Measurements from ENCODE around the gene PRICKLE1. TPM values are rescaled to one million over a fixed set of nuclear protein-coding genes. Genes with fewer than 3 reads are reported as not detected.

The PRICKLE1 gene
- total RNA-seq, 1 donor from 2014 or later, result 18.8 TPM

DNA sequence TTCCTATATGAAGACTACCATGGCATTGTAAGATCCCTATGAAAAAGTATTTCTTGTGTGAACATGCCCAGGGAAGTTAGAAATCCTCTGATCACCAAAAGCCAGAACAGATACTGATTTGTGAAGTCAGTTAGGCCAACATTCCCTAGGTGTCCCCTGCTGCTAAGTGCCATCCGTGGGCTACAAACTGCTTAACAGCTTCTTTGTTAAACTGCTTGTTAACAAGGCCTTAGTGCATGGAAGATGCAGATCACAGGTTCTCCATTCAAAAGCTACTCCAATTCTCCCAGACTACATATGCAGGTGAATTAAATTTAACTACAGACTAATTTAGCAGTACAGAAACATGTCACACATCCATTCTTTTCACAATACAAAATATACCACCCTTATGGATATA lies 108.2 kb downstream of the PRICKLE1 start:
- Histone ChIP-seq H3K4me3 (peak overlapping the region; percentile 88), H3K27me3 (ENCODE audit: low read depth) (no peaks in the 10 kb centered on the region), H3K27ac (peak overlapping the region; percentile 86), H3K36me3 (no peaks in the 10 kb centered on the region), H3K4me1 (peaks cover 40% of the 10 kb centered on the region), H3K9me3 (no peaks in the 10 kb centered on the region)
- TF ChIP-seq CTCF (IDR thresholded peaks at IDR 0.05), result no peak
- intact Hi-C loops (cut with DNase I), result no loop called here
- DNase-seq (no peak), ATAC-seq (no peak)

DNA sequence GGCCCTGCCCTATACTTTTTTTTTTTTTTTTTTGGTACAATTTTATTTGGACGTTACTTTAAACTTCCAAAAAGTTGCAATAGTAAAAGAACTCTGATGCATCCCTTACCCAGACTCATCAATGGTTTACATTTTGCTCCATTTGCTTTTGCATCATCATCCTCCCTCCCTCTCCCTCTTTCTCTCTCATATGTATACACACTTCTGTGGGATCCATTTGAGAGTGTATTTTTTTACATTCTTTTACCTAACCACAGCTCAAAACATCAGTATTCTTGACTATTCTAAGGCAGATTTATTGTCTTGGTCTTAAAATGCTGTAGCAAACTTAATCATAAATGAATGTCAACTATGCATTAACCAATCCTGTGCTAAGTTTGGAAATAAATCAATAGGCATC lies 111.6 kb downstream of the PRICKLE1 start:
- TF ChIP-seq CTCF (IDR thresholded peaks at IDR 0.05), result no peak
- DNase-seq, result no peak
- intact Hi-C loops (cut with DNase I), result no loop called here
- no peaks in the 10 kb centered on the region for H3K27me3 ChIP-seq (ENCODE audit: low read depth)
- ATAC-seq, result no peak
- no peak overlapping the region for H3K4me3 ChIP-seq
- no peaks in the 10 kb centered on the region for H3K9me3 ChIP-seq
- no peak overlapping the region for H3K27ac ChIP-seq
- H3K36me3 ChIP-seq, result no peaks in the 10 kb centered on the region
- peaks cover 32% of the 10 kb centered on the region for H3K4me1 ChIP-seq

GRCh38 chr12:42475106-42475505 lies 114.4 kb downstream of the PRICKLE1 start:
- DNase-seq, result no peak
- Histone ChIP-seq H3K27me3 (ENCODE audit: low read depth) (no peaks in the 10 kb centered on the region), H3K9me3 (no peaks in the 10 kb centered on the region), H3K36me3 (peaks cover under 1% of the 10 kb centered on the region), H3K27ac (no peak overlapping the region), H3K4me1 (peaks cover 7% of the 10 kb centered on the region), H3K4me3 (no peak overlapping the region)
- no peak for TF ChIP-seq CTCF (IDR thresholded peaks at IDR 0.05)
- no peak for ATAC-seq
- intact Hi-C loops (cut with DNase I), result no loop called here

- ATAC-seq (no peak), DNase-seq (no peak)
- Histone ChIP-seq H3K27me3 (ENCODE audit: low read depth) (no peaks in the 10 kb centered on the region), H3K36me3 (peaks cover 8% of the 10 kb centered on the region), H3K27ac (no peak overlapping the region), H3K4me1 (peaks cover 8% of the 10 kb centered on the region), H3K9me3 (no peaks in the 10 kb centered on the region), H3K4me3 (no peak overlapping the region)
- intact Hi-C loops (cut with DNase I), result no loop called here
- TF ChIP-seq CTCF (IDR thresholded peaks at IDR 0.05), result no peak
Measured at GRCh38 chr12:42474391-42474790, 115.2 kb downstream of the PRICKLE1 start.

DNA sequence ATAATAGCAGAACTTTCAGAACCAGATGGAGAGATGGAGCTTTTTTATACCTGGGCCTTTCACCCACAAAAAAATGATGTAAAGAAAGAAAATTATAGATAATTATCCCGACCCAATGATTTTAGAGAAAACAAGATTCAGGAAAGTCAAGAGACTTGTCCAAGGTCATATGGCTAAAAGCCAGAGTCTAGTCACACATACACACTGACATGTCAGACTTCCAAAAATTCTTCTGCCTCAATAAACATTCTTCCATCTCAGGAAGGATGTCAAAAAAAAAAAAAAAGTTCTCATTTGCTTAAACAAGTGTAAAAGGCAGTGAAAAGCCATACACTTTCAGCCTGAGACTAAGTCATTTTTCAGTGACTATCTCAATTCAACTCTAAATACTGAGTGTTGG lies 116.0 kb downstream of the PRICKLE1 start:
- intact Hi-C loops (cut with DNase I), result no loop called here

More for the DNA sequence above, 116.0 kb downstream of the PRICKLE1 start:
- peaks cover 16% of the 10 kb centered on the region for H3K4me1 ChIP-seq
- H3K9me3 ChIP-seq, result no peaks in the 10 kb centered on the region
- no peak for DNase-seq
- TF ChIP-seq CTCF (IDR thresholded peaks at IDR 0.05), result no peak
- no peaks in the 10 kb centered on the region for H3K27me3 ChIP-seq (ENCODE audit: low read depth)
- no peak overlapping the region for H3K4me3 ChIP-seq
- peaks cover 16% of the 10 kb centered on the region for H3K36me3 ChIP-seq
- ATAC-seq, result no peak
- H3K27ac ChIP-seq, result no peak overlapping the region

All from lower lobe of right lung (tissue), 2 donors.